Testis (tissue), 2 donors: ENCODE results near the gene GDPD2.

Experiments used
- CTCF ChIP-seq, 3 experiments: fragments of 450-650 bp in 2 of 3; fragments of 200-600 bp in 1 of 3; sonication (generic) in 1 of 3; IDR thresholded peaks; one replicate each; pipeline ENCODE4 v1.5.1; 2016 to 2019; ENCODE audit warnings: antibody characterized with exemption in 3 of 3, mild to moderate bottlenecking in 2 of 3, moderate library complexity in 1 of 3
- POLR2A ChIP-seq: fragments of 450-650 bp; IDR thresholded peaks from one replicate; pipeline ENCODE4 v1.6.1; 2017; ENCODE audit warnings: antibody characterized with exemption, mild to moderate bottlenecking, moderate library complexity

DNA sequence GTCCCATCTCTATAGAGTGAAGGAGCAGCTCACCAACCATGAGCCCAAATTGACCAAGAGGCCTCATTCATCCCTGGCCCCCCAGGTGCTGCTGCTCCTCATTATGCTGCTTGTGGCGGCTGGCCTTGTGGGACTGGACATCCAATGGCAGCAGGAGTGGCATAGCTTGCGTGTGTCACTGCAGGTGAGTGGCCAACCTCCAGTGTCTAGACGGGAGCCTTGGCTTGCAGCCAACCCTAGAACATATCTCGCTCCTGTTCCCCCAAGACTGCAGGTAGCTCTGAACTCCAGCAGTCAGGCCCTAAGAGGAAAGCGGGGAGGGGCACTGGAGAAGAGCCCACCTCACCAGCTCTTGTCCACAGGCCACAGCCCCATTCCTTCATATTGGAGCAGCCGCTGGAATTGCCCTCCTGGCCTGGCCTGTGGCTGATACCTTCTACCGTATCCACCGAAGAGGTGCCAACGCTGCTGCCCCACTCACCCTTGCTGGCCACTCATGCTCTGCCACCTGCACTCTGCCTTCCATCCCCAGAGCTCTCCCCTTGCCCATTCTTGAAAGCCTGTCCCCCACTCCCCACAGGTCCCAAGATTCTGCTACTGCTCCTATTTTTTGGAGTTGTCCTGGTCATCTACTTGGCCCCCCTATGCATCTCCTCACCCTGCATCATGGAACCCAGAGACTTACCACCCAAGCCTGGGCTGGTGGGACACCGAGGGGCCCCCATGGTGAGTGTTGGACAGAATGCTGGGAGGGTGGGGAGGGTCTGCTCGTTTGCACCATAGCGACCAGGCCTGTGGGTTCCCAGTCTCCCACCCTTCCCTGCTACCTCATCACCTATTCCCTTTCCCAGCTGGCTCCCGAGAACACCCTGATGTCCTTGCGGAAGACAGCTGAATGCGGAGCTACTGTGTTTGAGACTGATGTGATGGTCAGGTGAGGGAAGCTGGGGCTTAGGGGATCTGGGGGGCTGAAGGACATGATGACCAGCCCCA is 3.5 kb downstream of the GDPD2 start:
- no peak for TF ChIP-seq CTCF (IDR thresholded peaks at IDR 0.05)
- no peak for TF ChIP-seq POLR2A
